SK-N-SH treated with all-trans-retinoic acid at 6 μM for 48 hours (cell line): ENCODE data around the gene MTHFS.

Source experiments
- ARNTL ChIP-seq: fragments of 450-650 bp; formaldehyde crosslinking; IDR thresholded peaks from 2 replicates; pipeline ENCODE4 v1.5.0; 2020; ENCODE audit warnings: low read depth, mild to moderate bottlenecking, moderate library complexity, borderline replicate concordance
- BACH2 ChIP-seq: fragments of 250-450 bp; sonication (Bioruptor Pico); IDR thresholded peaks from 2 replicates; pipeline ENCODE4 v1.9.0; 2021; ENCODE audit warnings: mild to moderate bottlenecking, borderline replicate concordance
- CSDC2 ChIP-seq: fragments of 250-450 bp; sonication (Bioruptor Pico); IDR thresholded peaks from 2 replicates; pipeline ENCODE4 v1.5.0; 2020; ENCODE audit warnings: mild to moderate bottlenecking, moderate library complexity
- GLIS3 ChIP-seq: fragments of 250-450 bp; sonication (Bioruptor Pico); IDR thresholded peaks from 2 replicates; pipeline ENCODE4 v1.5.0; 2020; ENCODE audit warnings: mild to moderate bottlenecking, moderate library complexity
- ISL1 ChIP-seq: fragments of 250-450 bp; sonication (Bioruptor Pico); IDR thresholded peaks from 2 replicates; pipeline ENCODE4 v2.1.2; 2022; ENCODE audit warnings: mild to moderate bottlenecking, moderate library complexity
- ZC3H10 ChIP-seq: fragments of 250-450 bp; sonication (Bioruptor Pico); IDR thresholded peaks from 2 replicates; pipeline ENCODE4 v1.5.1; 2021; ENCODE audit warnings: mild to moderate bottlenecking, moderate library complexity
- ZFP3 ChIP-seq: fragments of 250-450 bp; sonication (Bioruptor Pico); IDR thresholded peaks from 2 replicates; pipeline ENCODE4 v1.5.0; 2020; ENCODE audit warnings: mild to moderate bottlenecking, moderate library complexity
- ZNF565 ChIP-seq: fragments of 450-650 bp; formaldehyde crosslinking; conservative IDR thresholded peaks from 2 replicates; pipeline ENCODE4 v1.5.0; 2020; ENCODE audit warnings: low read depth, mild to moderate bottlenecking, moderate library complexity
- TF ChIP-seq, protein P1 (sequence below): fragments of 250-450 bp; sonication (Bioruptor Pico); IDR thresholded peaks from 2 replicates; pipeline ENCODE4 v1.5.1; 2020; ENCODE audit warnings: low read depth, mild to moderate bottlenecking, moderate library complexity
- TF ChIP-seq, protein P2 (sequence below): fragments of 250-450 bp; sonication (Bioruptor Pico); IDR thresholded peaks from 2 replicates; pipeline ENCODE4 v1.5.1; 2021; ENCODE audit warnings: mild to moderate bottlenecking, moderate library complexity
- TF ChIP-seq, protein P3 (sequence below): fragments of 250-450 bp; sonication (Bioruptor Pico); IDR thresholded peaks from 2 replicates; pipeline ENCODE4 v1.8.0; 2020; ENCODE audit warnings: mild to moderate bottlenecking, moderate library complexity, borderline replicate concordance

DNA sequence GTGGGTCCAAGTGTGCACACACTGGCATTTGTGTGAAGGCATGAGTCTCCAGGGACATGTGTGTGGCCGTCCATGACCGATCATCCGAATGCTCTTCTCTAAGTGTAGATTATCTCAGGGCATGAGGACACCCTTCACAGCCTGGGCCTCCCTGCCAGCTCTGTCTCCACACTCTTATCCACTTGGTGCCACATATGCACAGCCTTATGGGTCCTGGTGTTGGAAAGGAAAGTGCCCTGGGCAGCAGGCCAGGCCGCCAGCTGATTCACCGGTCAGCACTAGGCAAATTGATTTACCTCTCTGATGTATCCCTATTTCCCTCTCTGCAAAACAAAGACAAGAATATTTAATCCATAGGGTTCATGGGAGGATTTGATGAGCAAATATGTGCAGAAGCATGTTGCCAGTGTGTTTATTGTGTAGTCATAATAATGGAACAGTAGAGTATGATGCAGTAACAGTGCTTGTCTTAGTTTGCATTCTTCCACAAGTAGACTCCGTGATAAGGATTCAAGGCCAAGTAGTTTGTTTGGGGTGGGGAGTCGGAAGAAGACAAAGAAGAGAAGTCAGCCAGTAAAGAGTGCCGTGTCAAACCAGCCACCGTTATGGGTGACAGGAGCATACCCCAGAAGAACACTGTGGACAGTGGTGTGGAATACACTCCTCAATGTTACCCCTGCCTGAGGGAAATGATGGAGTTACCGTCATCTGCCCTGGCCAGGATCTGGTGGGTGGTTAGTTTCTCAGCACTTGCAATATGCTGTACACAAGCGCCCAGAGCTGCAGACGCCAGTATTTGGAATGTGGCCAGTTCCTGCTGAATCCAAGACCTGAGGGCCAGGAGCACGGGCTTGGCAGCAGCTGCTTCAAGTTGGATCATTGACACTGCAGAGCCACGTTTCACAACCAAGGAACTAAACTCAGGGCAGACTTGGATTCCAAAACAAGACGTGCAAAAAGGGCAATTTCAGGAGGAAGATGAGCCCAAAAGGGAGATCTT lies 85.1 kb downstream of the MTHFS start:
- TF ChIP-seq CSDC2 (CRISPR knock-in tag) (no peak), ZC3H10 (CRISPR knock-in tag) (no peak), ARNTL (CRISPR knock-in tag) (no peak), GLIS3 (CRISPR knock-in tag) (no peak), BACH2 (no peak), ISL1 (CRISPR knock-in tag) (no peak), ZFP3 (CRISPR knock-in tag) (no peak), ZNF565 (CRISPR knock-in tag) (no peak)
- TF ChIP-seq, protein P1, sequence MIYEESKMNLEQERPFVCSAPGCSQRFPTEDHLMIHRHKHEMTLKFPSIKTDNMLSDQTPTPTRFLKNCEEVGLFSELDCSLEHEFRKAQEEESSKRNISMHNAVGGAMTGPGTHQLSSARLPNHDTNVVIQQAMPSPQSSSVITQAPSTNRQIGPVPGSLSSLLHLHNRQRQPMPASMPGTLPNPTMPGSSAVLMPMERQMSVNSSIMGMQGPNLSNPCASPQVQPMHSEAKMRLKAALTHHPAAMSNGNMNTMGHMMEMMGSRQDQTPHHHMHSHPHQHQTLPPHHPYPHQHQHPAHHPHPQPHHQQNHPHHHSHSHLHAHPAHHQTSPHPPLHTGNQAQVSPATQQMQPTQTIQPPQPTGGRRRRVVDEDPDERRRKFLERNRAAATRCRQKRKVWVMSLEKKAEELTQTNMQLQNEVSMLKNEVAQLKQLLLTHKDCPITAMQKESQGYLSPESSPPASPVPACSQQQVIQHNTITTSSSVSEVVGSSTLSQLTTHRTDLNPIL: no peak
- TF ChIP-seq, protein P2, sequence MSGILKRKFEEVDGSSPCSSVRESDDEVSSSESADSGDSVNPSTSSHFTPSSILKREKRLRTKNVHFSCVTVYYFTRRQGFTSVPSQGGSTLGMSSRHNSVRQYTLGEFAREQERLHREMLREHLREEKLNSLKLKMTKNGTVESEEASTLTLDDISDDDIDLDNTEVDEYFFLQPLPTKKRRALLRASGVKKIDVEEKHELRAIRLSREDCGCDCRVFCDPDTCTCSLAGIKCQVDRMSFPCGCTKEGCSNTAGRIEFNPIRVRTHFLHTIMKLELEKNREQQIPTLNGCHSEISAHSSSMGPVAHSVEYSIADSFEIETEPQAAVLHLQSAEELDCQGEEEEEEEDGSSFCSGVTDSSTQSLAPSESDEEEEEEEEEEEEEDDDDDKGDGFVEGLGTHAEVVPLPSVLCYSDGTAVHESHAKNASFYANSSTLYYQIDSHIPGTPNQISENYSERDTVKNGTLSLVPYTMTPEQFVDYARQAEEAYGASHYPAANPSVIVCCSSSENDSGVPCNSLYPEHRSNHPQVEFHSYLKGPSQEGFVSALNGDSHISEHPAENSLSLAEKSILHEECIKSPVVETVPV (CRISPR knock-in tag): no peak
- TF ChIP-seq, protein P3, sequence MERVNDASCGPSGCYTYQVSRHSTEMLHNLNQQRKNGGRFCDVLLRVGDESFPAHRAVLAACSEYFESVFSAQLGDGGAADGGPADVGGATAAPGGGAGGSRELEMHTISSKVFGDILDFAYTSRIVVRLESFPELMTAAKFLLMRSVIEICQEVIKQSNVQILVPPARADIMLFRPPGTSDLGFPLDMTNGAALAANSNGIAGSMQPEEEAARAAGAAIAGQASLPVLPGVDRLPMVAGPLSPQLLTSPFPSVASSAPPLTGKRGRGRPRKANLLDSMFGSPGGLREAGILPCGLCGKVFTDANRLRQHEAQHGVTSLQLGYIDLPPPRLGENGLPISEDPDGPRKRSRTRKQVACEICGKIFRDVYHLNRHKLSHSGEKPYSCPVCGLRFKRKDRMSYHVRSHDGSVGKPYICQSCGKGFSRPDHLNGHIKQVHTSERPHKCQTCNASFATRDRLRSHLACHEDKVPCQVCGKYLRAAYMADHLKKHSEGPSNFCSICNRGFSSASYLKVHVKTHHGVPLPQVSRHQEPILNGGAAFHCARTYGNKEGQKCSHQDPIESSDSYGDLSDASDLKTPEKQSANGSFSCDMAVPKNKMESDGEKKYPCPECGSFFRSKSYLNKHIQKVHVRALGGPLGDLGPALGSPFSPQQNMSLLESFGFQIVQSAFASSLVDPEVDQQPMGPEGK (CRISPR knock-in tag): no peak
